NT2/D1 (cell line): ENCODE results near the gene YWHAH.

Experiments
- YY1 ChIP-seq: IDR thresholded peaks from 2 replicates; pipeline ENCODE4 v1.6.1; 2011; ENCODE audit not compliant: insufficient read length, insufficient read depth
- ZNF274 ChIP-seq: IDR thresholded peaks from 2 replicates; pipeline ENCODE4 v1.6.1; 2011; ENCODE audit warnings: mild to moderate bottlenecking, low read depth, low read length

GRCh38 chr22:31904651-31905050, 39.7 kb upstream of the YWHAH start:
- TF ChIP-seq ZNF274 = no peak
- no peak for TF ChIP-seq YY1
